ENCODE results near the gene ARHGAP42. TPM values are rescaled to one million over a fixed set of nuclear protein-coding genes. Genes with fewer than 3 reads are reported as not detected.

ARHGAP42 gene
- total and polyA plus RNA-seq, 8 donors: 2.3 to 119 (median 39.3) TPM

DNA sequence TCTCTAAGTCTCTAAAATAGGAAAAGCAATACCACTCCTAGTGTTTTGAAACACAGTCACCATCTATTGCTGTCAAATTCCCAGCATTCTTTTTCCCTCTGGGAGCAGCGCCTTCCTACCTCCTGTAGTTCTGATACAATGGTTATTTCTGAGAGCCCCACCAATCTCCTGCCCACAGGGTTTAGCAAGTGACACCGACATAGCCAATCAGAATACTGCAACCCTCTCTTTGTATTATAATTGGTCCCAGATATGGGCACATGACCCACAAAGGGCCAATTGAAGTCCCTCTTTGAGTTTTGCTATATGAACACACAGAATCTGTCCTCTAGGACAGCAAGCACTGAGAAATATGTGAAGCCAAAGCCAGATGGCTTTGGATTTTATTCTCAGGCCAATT, 16.9 kb upstream of the ARHGAP42 start:
- 87 to 97% (median 93%) methylated on average over 2 of the region's 2 CpGs for WGBS, 5 donors
- TF ChIP-seq EP300 (IDR thresholded peaks at IDR 0.05) (no peak), CTCF (IDR thresholded peaks at IDR 0.05) (no peak), POLR2A (IDR thresholded peaks at IDR 0.05) (no peak), POLR2AphosphoS5 (IDR thresholded peaks at IDR 0.05) (no peak)
- H3K9me3 ChIP-seq: no peaks in the 10 kb centered on the region
- no peaks in the 10 kb centered on the region for H3K27me3 ChIP-seq
- H3K4me3 ChIP-seq: no peak overlapping the region
- H3K4me1 ChIP-seq: peaks cover 0 to 23% (median 8%) of the 10 kb centered on the region in 4 donors
- no peak for DNase-seq
- intact Hi-C loops (cut with DNase I; ENCODE audit: low total_unique reads): no loop called here
- no peak overlapping the region for H3K27ac ChIP-seq
- no peaks in the 10 kb centered on the region for H3K36me3 ChIP-seq

GRCh38 chr11:100671471-100671870, 15.6 kb upstream of the ARHGAP42 start:
- Histone ChIP-seq H3K27me3 (no peaks in the 10 kb centered on the region), H3K4me1 (peaks cover 0 to 23% (median 8%) of the 10 kb centered on the region in 4 donors), H3K4me3 (no peak overlapping the region), H3K27ac (no peak overlapping the region), H3K36me3 (no peaks in the 10 kb centered on the region), H3K9me3 (no peaks in the 10 kb centered on the region)
- WGBS, 5 donors: 77 to 89% (median 83%) methylated on average over 6 of the region's 6 CpGs
- no peak for DNase-seq
- TF ChIP-seq CTCF (IDR thresholded peaks at IDR 0.05) (no peak), EP300 (IDR thresholded peaks at IDR 0.05) (no peak), POLR2A (IDR thresholded peaks at IDR 0.05) (no peak), POLR2AphosphoS5 (IDR thresholded peaks at IDR 0.05) (peak in 1 of 3 donors; percentile 17)
- intact Hi-C loops (cut with DNase I; ENCODE audit: low total_unique reads): no loop called here

DNA sequence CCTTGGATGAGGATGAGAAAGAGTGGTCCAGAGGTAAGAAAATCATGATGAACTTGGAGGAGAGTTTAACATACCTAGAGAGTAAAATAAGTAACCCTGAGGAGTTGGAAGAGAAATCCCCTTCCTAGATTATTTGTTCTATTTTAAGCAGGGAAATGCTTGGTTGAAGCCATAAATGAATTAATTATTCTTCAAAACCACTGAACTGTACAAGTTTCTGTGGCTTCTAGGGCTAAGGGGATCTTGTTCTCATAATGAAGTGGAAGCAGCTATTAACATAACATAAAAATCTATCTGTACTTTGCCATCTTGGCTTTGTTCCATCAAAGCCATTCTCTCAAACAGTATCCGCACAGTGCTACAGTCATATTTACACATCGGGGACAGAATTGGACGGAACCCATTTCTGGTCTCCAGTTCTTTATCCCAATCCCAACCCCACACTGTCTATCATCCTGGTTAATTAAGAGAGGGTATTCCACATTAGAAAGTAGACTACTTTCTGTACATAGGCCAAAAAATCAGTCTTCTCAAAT, 14.5 kb upstream of the ARHGAP42 start:
- Histone ChIP-seq H3K4me1 (peaks cover 0 to 19% (median 8%) of the 10 kb centered on the region in 4 donors), H3K27ac (peak overlapping the region in 2 of 5 donors; percentile 14 to 29), H3K36me3 (no peaks in the 10 kb centered on the region), H3K27me3 (no peaks in the 10 kb centered on the region), H3K4me3 (no peak overlapping the region), H3K9me3 (no peaks in the 10 kb centered on the region)
- 18 to 40% (median 32%) methylated on average over 3 of the region's 3 CpGs for WGBS, 5 donors
- intact Hi-C loops (cut with DNase I; ENCODE audit: low total_unique reads): no loop called here
- peak in 1 of 2 donors; percentile 43 for DNase-seq
- no peak for TF ChIP-seq POLR2A (IDR thresholded peaks at IDR 0.05)
- TF ChIP-seq EP300 (IDR thresholded peaks at IDR 0.05): no peak
- TF ChIP-seq CTCF (IDR thresholded peaks at IDR 0.05): no peak
- TF ChIP-seq POLR2AphosphoS5 (IDR thresholded peaks at IDR 0.05): no peak

DNA sequence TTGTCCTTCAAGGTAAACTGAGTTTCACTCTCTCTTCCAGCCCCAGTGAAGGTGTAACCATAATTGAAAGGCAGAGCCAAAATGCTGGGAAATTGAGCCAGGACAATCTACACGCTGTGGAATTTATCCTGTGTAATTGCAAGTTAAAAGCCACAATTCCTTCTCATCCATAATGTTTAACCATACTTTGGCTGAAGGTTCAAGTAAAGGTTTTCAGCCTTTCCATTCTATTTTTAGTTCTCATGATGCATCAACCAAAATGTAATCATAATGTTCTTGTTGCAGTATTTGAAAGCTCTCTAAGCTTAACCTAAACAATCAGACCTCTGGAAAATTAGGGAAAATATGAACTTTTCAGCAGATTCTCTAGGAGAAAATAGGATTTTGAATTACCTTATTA, 14.0 kb upstream of the ARHGAP42 start:
- 19 to 46% (median 37%) methylated on average over 1 of the region's 1 CpG for WGBS, 5 donors
- no peak for TF ChIP-seq POLR2AphosphoS5 (IDR thresholded peaks at IDR 0.05)
- no peak for TF ChIP-seq EP300 (IDR thresholded peaks at IDR 0.05)
- no peak for TF ChIP-seq CTCF (IDR thresholded peaks at IDR 0.05)
- TF ChIP-seq POLR2A (IDR thresholded peaks at IDR 0.05): no peak
- intact Hi-C loops (cut with DNase I; ENCODE audit: low total_unique reads): no loop called here
- Histone ChIP-seq H3K36me3 (no peaks in the 10 kb centered on the region), H3K27me3 (no peaks in the 10 kb centered on the region), H3K9me3 (no peaks in the 10 kb centered on the region), H3K4me1 (peaks cover 0 to 19% (median 8%) of the 10 kb centered on the region in 4 donors), H3K27ac (peak overlapping the region in 1 of 5 donors; percentile 29), H3K4me3 (no peak overlapping the region)
- DNase-seq: no peak

Data from stomach (tissue), 9 donors.